ENCODE results near the gene GIMAP5. TPM values are rescaled to one million over a fixed set of nuclear protein-coding genes. Genes with fewer than 3 reads are reported as not detected.
A peak's percentile ranks its signal among the peaks of the same experiment; 100 is the strongest.

Gene GIMAP5
- 1 to 10 TPM; 2.5 to 5.2 TPM for total RNA-seq

DNA sequence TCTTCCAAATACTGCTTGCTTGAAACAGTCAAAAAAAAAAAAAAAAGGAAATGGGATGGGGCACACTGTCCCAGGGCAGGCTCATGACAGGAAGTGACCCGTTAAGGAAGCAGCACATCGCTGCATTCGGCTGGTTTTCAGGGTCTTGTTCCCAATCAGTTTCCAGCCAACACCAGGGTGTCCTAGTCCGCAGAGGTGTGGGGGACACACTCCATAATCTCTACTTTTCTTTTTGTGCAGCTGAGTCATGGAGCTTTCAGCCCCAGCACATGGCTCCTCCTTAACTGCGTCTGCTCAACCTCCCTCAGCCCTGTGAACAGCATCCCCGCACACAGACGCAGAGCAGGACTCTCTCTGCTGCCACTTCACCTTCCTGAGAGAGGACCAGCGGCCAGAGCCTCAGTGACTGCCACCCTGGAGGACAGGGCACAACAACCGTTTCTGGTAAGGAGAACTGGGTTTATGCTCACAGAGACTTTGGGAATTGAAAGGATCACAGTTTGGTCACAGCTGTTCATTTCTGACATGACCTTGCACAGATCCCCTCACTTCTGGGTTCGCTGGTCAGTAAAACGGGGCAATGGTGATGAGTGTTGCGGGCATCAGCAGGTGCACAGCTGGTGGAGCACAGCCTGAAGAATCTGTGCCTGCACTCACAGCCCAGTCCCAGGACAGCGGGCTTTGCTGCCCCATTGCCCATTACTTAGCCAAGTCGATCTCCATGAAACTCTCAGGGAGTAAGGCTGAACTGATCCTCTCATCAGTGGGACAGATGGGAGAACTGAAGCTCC lies at the start of gene GIMAP5:
GIMAP5 (plus strand) TSS at position 154 of the 791 bp plus-strand sequence. CDS start 3,467 bp downstream, outside the sequence.
- Histone ChIP-seq H3K9ac (ENCODE audit: low read depth in 2 of 2, low read length in 2 of 2) (peak within 1 kb of the TSS; percentile 55 to 62), H3K4me1 (no peaks in the 10 kb centered on the region), H3K9me3 (no peaks in the 10 kb centered on the region), H3K4me3 (peak within 1 kb of the TSS; percentile 29), H3K36me3 (no peaks in the 10 kb centered on the region), H3K27ac (peak within 1 kb of the TSS; percentile 67), H3K27me3 (no peaks in the 10 kb centered on the region)
- intact Hi-C loops (cut with DNase I) = no loop called here
- TF ChIP-seq CTCF (IDR thresholded peaks at IDR 0.05) = no peak
- DNase-seq = no peak

- Histone ChIP-seq H3K36me3 (no peaks in the 10 kb centered on the region), H3K27me3 (no peaks in the 10 kb centered on the region), H3K27ac (no peak overlapping the region), H3K4me3 (no peak overlapping the region), H3K9ac (ENCODE audit: low read depth in 2 of 2, low read length in 2 of 2) (no peak overlapping the region), H3K4me1 (no peaks in the 10 kb centered on the region), H3K9me3 (no peaks in the 10 kb centered on the region)
- intact Hi-C loops (cut with DNase I) = no loop called here
- no peak for TF ChIP-seq CTCF (IDR thresholded peaks at IDR 0.05)
- no peak for DNase-seq
Observed at GRCh38 chr7:150688630-150689029, 48.6 kb upstream of the GIMAP5 start.

DNA sequence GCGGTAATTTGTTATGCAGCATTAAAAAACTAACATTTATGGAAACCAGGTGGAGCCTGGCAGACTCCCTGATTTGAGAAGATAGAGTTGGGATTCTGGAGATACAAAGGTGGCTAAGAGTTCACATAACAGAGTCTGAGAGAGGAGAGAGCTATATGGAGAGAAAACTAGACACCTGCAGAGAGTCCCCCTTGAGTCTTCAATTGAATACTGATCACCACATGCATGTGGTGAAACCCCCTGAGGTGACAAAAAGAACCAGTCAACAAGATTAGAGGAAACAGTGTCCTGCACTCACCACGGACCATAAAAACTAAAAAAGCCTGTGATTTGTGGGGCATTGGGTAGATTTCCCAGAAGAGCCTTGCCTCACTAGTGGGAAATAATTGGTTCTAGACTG lies 41.6 kb upstream of the GIMAP5 start:
- H3K36me3 ChIP-seq = no peaks in the 10 kb centered on the region
- no peak for TF ChIP-seq CTCF (IDR thresholded peaks at IDR 0.05)
- intact Hi-C loops (cut with DNase I) = no loop called here
- no peaks in the 10 kb centered on the region for H3K27me3 ChIP-seq
- H3K9ac ChIP-seq (ENCODE audit: low read depth in 2 of 2, low read length in 2 of 2) = no peak overlapping the region
- no peak for DNase-seq
- no peaks in the 10 kb centered on the region for H3K9me3 ChIP-seq
- H3K27ac ChIP-seq = no peak overlapping the region
- H3K4me3 ChIP-seq = no peak overlapping the region
- H3K4me1 ChIP-seq = no peaks in the 10 kb centered on the region

DNA sequence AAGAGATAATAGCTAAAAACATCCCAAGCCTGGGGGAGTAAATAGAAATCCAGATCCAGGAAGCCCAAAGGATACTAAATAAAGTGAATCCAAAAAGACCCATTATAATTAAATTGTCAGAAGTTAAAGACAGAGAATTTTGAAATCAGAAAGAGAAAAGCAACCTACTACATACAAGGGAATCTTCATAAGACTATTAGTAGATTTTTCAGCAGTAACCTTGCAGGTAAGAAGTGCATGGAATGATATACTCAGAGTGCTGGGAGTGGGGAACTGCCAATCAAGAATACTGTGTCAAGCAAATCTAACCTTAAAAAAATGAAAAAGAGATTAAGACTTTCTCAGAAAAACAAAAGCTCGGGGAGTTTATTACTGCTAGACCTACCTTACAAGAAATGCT lies 34.0 kb upstream of the GIMAP5 start:
- Histone ChIP-seq H3K9me3 (peaks cover 6% of the 10 kb centered on the region), H3K4me3 (no peak overlapping the region), H3K27ac (no peak overlapping the region), H3K27me3 (no peaks in the 10 kb centered on the region), H3K4me1 (no peaks in the 10 kb centered on the region), H3K9ac (ENCODE audit: low read depth in 2 of 2, low read length in 2 of 2) (no peak overlapping the region), H3K36me3 (no peaks in the 10 kb centered on the region)
- intact Hi-C loops (cut with DNase I) = no loop called here
- TF ChIP-seq CTCF (IDR thresholded peaks at IDR 0.05) = no peak
- no peak for DNase-seq

DNA sequence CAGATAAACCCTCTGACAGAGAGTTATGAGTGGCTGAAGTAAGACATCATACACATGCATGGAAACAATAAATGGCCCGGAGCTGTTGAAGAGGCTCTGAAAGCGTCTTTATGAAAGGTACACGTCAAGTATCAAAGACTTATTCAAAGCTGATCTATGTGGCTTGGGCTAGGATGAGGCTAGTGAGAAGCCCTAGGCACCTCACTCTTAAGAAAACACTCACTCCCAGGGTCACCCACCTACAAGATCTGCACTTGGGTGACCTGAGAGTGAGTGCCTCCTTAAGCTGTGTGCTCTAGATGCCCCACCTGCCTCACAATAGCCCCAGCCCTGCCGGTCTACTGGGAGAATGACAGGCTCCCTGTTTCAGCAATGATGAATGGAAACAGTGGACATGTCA lies 21.9 kb upstream of the GIMAP5 start:
- Histone ChIP-seq H3K27ac (peak overlapping the region; percentile 53), H3K36me3 (no peaks in the 10 kb centered on the region), H3K9me3 (no peaks in the 10 kb centered on the region), H3K9ac (ENCODE audit: low read depth in 2 of 2, low read length in 2 of 2) (peak overlapping the region in 1 of 2 donors; percentile 61), H3K4me1 (no peaks in the 10 kb centered on the region), H3K27me3 (no peaks in the 10 kb centered on the region), H3K4me3 (no peak overlapping the region)
- intact Hi-C loops (cut with DNase I) = no loop called here
- no peak for TF ChIP-seq CTCF (IDR thresholded peaks at IDR 0.05)
- no peak for DNase-seq
